Adrenal gland (tissue), 12 donors: ENCODE data around the gene ASH1L. TPM values are rescaled to one million over a fixed set of nuclear protein-coding genes. Genes with fewer than 3 reads are reported as not detected.
"Not testable (repeated sequence)": the region's sequence is repeated elsewhere in the genome, so short reads cannot be mapped to it uniquely, and the experiment has no call there.

Experiments used
- DNase-seq, 7 donors: peaks; one replicate each; pipeline ENCODE4 v3.0.0-alpha.2; 2019 to 2020
- H3K27ac ChIP-seq, 5 donors: fragments of 200-600 bp; sonication (generic) in 4 of 5; 1 replicate in 3 of 5; 2 replicates in 2 of 5; pipeline versions ENCODE4 v1.5.1 to v1.8.0; 2016 to 2020; ENCODE audit warnings: mild to moderate bottlenecking in 1 of 5
- H3K27me3 ChIP-seq: fragments of 200-600 bp; 2 replicates; pipeline ENCODE4 v1.8.0; 2021
- H3K36me3 ChIP-seq, 2 donors: fragments of 200-600 bp; replicated peaks in 1 of 2; 1 replicate in 1 of 2; 2 replicates in 1 of 2; pipeline versions ENCODE4 v1.5.1 to v1.8.0; 2018 to 2022
- H3K4me1 ChIP-seq, 2 donors: fragments of 200-600 bp; replicated peaks in 1 of 2; 1 replicate in 1 of 2; 2 replicates in 1 of 2; pipeline versions ENCODE4 v1.5.1 to v1.8.0; 2018 to 2021
- H3K4me3 ChIP-seq, 4 donors: fragments of 200-600 bp; sonication (generic) in 3 of 4; one replicate each; pipeline ENCODE4 v1.5.1; 2016 to 2018
- H3K9me3 ChIP-seq, 3 donors: fragments of 200-600 bp; sonication (generic) in 1 of 3; replicated peaks in 1 of 3; 1 replicate in 2 of 3; 2 replicates in 1 of 3; pipeline versions ENCODE4 v1.5.1 to v1.8.0; 2016 to 2021
- CTCF ChIP-seq, 6 experiments: fragments of 450-650 bp in 4 of 6; fragments of 200-600 bp in 2 of 6; sonication (generic) in 1 of 6; IDR thresholded peaks; 1 replicate in 5 of 6; 2 replicates in 1 of 6; pipeline versions ENCODE4 v1.5.1 to v1.8.0; 2016 to 2021; ENCODE audit warnings: antibody characterized with exemption in 6 of 6, mild to moderate bottlenecking in 2 of 6, moderate library complexity in 1 of 6
- POLR2A ChIP-seq, 2 donors: fragments of 450-650 bp; IDR thresholded peaks; one replicate each; pipeline ENCODE4 v1.6.1; 2017; ENCODE audit warnings: antibody characterized with exemption in 2 of 2, mild to moderate bottlenecking in 2 of 2, moderate library complexity in 1 of 2
- WGBS, 4 donors: extraction: QIAGEN DNeasy Blood & Tissue Kit in 2 of 4; methylation state at CpG; one replicate each; pipeline versions ENCODE4 v1.1.5 to v1.1.7; 2013 to 2017; 5-methylcytosine and 5-hydroxymethylcytosine counted together
- intact Hi-C, 2 donors: fragments of 100-400 bp; cut with DNase I; formaldehyde crosslinking; loops; one replicate each; pipeline versions ENCODE4 v1.14.1 to v1.15.0; 2022 to 2023
- polyA plus RNA-seq, 3 donors: library from polyadenylated mRNA; stranded (reverse); fragments of 200-250 nt in 2 of 3; fragments of 350-450 nt in 1 of 3; fragmentation: Illumina TruSeq in 1 of 3; extraction: RNeasy Lipid Tissue Mini Kit (QIAGEN cat#74804) in 1 of 3; gene quantifications; one replicate each; pipeline ENCODE4 v1.2.3, GENCODE V29; 2013 to 2014
- total RNA-seq, 9 donors: library from RNA; depleted of rRNA in 4 of 9; stranded (reverse); fragments of >200 nt in 4 of 9; fragments of 120-200 nt in 1 of 9; fragmentation: NEBNext Ultra II Directional in 1 of 9; extraction: Animal tissue kit (Norgen Biotek cat#: 25700) in 1 of 9; gene quantifications; one replicate each; pipeline versions ENCODE4 v1.1.0 to v1.2.4, GENCODE V29; 2013 to 2023
- donor health status: healthy with polysubstance abuse.
- donor health status: Bipolar disorder and iron deficiency.
- donor health status: DM: yes; HTN: yes; CAD: no.
- donor health status: DM: no; HTN: no; CAD: no.
- donor health status: DM: no; HTN: no; CAD: no.
- donor health status: DM: yes; HTN: yes; CAD: no.

ASH1L gene
- total and polyA plus RNA-seq, 12 donors, result 3.7 to 59.3 (median 41.8) TPM

GRCh38 chr1:155389826-155390225, 172.8 kb downstream of the ASH1L start:
- no peak for DNase-seq
- Histone ChIP-seq H3K36me3 (peaks cover 0 to 17% of the 10 kb centered on the region in 2 donors), H3K4me3 (no peak overlapping the region), H3K27ac (no peak overlapping the region), H3K4me1 (no peaks in the 10 kb centered on the region), H3K27me3 (no peaks in the 10 kb centered on the region), H3K9me3 (no peaks in the 10 kb centered on the region)
- intact Hi-C loops, result no loop called here
- no peak for TF ChIP-seq POLR2A (IDR thresholded peaks at IDR 0.05)
- TF ChIP-seq CTCF (IDR thresholded peaks at IDR 0.05), result no peak

- H3K36me3 ChIP-seq, intact Hi-C loops, DNase-seq, H3K4me1 ChIP-seq, H3K27ac ChIP-seq, H3K27me3 ChIP-seq, H3K9me3 ChIP-seq, H3K4me3 ChIP-seq: not testable (repeated sequence)
- WGBS, 4 donors, result 91 to 98% (median 95%) methylated on average over 5 of the region's 5 CpGs
Measured at GRCh38 chr1:155385836-155386235, 176.8 kb downstream of the ASH1L start.

- H3K27me3 ChIP-seq, result no peaks in the 10 kb centered on the region
- H3K4me3 ChIP-seq, result no peak overlapping the region
- H3K9me3 ChIP-seq, result no peaks in the 10 kb centered on the region
- H3K36me3 ChIP-seq, result peaks cover 0 to 8% of the 10 kb centered on the region in 2 donors
- no peak overlapping the region for H3K27ac ChIP-seq
- no peak for TF ChIP-seq POLR2A (IDR thresholded peaks at IDR 0.05)
- peaks cover 8 to 19% of the 10 kb centered on the region in 2 donors for H3K4me1 ChIP-seq
- no peak for DNase-seq
- 79 to 95% (median 88%) methylated on average over 1 of the region's 1 CpG for WGBS, 4 donors
- intact Hi-C loops, result no loop called here
Measured at GRCh38 chr1:155383406-155383805, 179.2 kb downstream of the ASH1L start.

- peaks cover 8 to 19% of the 10 kb centered on the region in 2 donors for H3K4me1 ChIP-seq
- intact Hi-C loops, result no loop called here
Measured at GRCh38 chr1:155379631-155380090, 182.9 kb downstream of the ASH1L start.

GRCh38 chr1:155379180-155379579, 183.4 kb downstream of the ASH1L start:
- WGBS, 4 donors, result 17 to 35% (median 24%) methylated on average over 3 of the region's 3 CpGs
- TF ChIP-seq POLR2A (IDR thresholded peaks at IDR 0.05), result no peak
- no peak for TF ChIP-seq CTCF (IDR thresholded peaks at IDR 0.05)
- peak overlapping the region in 2 of 5 donors; percentile 21 to 23 for H3K27ac ChIP-seq
- no peaks in the 10 kb centered on the region for H3K9me3 ChIP-seq
- intact Hi-C loops, result no loop called here
- no peak for DNase-seq
- H3K27me3 ChIP-seq, result no peaks in the 10 kb centered on the region
- peaks cover 0 to 41% of the 10 kb centered on the region in 2 donors for H3K36me3 ChIP-seq
- H3K4me1 ChIP-seq, result peaks cover 8 to 19% of the 10 kb centered on the region in 2 donors
- no peak overlapping the region for H3K4me3 ChIP-seq

More at GRCh38 chr1:155379631-155380090, 182.9 kb downstream of the ASH1L start:
- no peak for TF ChIP-seq CTCF (IDR thresholded peaks at IDR 0.05)
- no peak for TF ChIP-seq POLR2A (IDR thresholded peaks at IDR 0.05)
- H3K27ac ChIP-seq, result peak overlapping the region in 1 of 5 donors; percentile 18
- no peaks in the 10 kb centered on the region for H3K27me3 ChIP-seq
- no peaks in the 10 kb centered on the region for H3K9me3 ChIP-seq
- no peak for DNase-seq
- H3K36me3 ChIP-seq, result peaks cover 0 to 36% of the 10 kb centered on the region in 2 donors
- H3K4me3 ChIP-seq, result no peak overlapping the region
